Measurements from ENCODE around the gene GSN.

DNA sequence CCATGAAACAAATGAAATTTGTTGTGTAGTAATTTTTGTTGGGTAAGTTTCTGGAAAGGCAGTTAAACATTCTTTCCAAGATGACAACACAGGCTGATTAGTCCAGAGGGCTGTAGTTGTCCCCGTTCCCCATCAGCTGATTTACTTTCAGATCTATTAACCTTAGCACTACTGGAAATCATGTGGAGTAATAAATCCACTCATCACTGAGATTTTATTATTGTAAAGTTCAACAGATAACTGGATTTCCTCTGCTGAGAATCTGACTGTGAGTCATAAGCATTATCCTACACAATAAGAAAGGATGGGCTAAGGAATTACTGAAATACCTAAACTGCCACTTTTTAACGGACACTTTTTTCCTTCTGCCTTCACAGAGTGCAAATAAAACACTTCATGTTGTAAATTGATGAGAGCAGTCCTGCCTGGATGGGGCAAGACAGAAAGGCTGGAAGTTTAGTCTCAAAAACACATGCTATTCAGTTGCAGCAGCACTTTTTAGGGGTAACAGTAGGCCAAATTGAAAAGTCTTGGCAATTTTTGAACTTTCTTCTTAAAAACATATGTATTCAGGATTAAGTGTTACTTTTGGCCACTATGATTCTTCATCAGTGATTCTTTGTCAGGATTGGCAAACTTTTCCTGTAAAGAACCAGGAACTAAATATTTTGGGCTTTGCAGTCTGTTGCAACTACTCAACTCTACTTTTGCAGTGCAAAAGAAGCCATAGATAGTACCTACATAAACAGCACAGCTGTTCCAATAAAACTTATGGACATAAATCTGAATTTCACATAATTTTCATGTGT is 95.1 kb downstream of the GSN start:
- TF ChIP-seq POLR2A (IDR thresholded peaks at IDR 0.05; ENCODE audit: low read length) (no peak), HOXA7 (CRISPR knock-in tag; IDR thresholded peaks at IDR 0.05) (no peak)

Measured in A549 (cell line).